T follicular helper cell (primary cell): ENCODE results near the gene DNA2.

Experiments
- DNase-seq: peaks from one replicate; pipeline ENCODE4 v3.0.0-alpha.2; 2020; ENCODE audit warnings: low read depth

DNA2 gene

DNA sequence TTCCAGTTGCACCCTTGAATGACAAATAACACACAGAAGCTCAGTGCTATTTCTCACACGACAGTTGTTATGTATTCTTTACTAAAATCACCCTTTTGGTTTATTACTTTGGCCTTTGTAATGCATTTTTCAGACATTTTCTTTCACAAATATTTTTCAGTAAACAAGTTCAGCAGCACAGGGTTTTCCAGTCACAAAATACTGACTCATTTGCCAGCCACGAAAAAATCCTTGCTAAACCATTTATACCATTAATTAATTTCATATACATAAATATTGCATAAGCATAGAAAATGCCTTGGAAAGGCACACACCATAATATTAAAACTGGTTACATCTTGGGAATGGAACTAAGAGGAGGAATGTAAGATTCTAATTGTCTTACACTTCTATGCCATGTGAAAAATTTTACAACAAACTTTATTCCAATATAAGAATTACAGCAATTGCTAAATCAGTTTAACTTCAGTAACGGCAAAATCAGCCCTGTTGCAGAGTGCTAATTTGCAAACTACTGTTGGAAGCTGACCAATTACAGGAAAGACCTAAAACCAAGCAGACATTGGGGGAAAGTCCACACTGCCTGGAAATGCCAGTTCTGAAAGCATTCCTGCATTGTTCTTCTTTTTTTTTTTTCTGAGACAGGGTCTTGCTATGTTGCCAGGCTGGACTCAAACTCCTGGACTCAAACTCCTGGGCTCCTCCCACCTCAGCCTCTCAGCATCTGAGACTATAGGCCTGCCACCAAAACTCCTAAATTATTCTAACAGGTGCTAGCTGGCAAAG is 107.5 kb downstream of the DNA2 start:
- DNase-seq = no peak
